Measurements from ENCODE around the gene PNKD.
"Not testable (repeated sequence)": the region's sequence is repeated elsewhere in the genome, so short reads cannot be mapped to it uniquely, and the experiment has no call there.

PNKD gene

DNA sequence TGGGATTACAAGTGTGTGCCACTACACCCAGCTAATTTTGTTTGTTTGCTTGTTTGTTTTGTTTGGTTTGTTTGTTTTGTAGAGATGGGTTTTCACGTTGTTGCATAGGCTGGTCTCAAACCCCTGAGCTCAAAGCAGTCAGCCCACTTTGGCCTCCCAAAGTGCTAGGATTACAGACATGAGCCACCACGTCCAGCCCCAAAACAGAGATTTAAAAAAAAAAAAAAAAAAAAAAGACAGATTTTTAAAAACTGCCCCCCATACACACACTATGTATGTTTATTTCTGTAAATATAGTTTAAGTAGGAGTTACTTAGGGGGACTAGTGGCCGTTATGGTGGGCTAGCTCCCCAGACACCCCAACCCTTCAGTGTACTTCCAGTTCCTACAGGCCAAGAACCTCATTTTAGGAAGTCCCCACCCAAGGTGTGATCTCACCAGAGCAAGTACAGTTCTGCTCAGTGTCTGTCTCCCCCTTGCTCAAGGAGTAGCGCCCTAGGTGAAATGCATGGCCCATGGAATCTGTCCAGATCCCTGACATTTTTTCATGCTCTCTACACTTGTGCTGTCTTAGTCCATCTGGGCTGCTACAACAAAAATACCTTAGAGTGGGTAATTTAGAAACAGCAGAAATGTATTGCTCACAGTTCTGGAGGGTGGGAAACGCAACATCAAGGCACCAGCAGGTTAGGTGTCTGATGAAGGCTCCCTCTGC lies 23.6 kb downstream of the PNKD start:
- no peak for DNase-seq

DNA sequence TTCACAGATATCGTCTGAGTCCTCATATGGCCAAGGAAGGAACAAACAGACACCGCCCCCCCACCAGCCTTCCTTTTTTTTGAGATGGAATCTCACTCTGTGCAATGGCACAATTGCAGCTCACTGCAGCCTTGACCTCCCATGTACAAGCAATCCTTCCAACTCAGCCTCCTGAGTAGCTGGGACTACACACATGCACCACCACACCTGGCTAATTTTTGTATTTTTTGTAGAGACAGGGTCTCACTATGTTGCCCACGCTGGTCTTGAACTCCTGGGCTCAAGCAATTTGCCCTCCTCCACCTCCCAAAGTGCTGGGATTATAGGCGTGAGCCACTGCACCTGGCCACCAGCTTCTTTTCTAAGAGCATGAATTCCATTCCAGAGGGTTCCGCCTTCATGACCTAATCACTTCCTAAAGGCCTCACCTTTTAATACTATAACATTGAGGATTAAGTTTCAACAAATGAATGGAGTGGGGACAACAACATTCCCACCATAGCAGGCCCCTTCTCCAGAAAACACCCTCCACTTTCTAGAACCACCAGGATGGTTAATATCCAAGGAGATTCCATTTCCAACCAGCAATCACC lies 24.2 kb downstream of the PNKD start:
- no peak for DNase-seq

DNA sequence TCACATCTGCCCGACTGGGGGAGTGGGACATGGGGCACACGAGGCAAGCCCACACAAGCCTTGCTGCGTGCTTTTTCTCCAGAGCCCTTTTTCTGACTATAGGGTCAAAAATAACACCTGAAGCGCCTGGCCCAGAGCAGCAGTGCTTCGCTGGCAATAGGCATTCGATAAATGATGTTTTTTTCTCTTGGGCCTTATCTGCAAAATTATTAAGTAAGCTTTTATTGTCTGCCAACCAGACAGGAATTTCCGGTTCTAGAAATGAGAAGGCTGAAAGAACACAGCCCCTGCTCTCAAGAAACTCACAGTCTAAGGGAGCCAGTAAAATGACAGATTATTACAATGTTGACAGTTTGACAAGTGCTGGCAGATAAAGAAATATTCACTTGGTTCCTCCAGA lies 24.7 kb downstream of the PNKD start:
- no peak for DNase-seq

DNA sequence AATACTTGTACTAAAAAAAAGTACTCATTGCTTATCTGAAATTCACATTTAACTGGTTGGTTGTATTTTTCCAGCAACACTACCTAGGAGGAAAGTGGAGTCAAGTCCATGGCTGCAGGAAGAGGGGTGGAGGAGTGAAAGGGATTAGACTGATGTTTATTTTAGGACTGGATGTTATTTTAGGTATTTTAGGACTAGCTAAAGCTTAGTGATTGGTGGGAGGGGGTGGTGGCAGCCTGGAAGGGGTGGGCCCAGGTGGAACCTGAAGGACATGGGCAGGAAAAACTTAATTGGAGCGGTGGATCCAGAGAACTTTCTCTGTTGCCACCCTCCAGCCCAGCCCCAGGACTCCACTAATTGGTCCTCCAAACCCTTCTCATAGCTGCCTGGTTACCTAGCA lies 25.9 kb downstream of the PNKD start:
- DNase-seq: no peak

DNA sequence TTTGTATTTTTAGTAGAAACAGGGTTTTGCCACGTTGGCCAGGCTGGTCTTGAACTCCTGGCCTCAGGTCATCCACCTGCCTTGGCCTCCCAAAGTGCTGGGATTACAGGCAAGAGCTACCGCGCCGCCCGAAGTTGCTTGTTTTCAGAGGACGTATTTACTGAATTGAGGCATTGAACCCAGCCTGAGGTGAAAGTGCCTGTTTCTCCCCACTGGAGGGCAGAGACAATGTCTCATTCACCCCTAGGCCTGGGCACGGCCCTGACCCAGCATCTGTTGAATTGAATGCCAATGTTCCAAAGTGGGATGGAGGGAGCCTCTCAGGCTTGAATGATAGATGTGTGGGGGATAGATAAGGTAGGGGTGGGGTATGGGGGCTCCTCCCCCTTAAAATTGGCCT lies 26.5 kb downstream of the PNKD start:
- DNase-seq: no peak

DNA sequence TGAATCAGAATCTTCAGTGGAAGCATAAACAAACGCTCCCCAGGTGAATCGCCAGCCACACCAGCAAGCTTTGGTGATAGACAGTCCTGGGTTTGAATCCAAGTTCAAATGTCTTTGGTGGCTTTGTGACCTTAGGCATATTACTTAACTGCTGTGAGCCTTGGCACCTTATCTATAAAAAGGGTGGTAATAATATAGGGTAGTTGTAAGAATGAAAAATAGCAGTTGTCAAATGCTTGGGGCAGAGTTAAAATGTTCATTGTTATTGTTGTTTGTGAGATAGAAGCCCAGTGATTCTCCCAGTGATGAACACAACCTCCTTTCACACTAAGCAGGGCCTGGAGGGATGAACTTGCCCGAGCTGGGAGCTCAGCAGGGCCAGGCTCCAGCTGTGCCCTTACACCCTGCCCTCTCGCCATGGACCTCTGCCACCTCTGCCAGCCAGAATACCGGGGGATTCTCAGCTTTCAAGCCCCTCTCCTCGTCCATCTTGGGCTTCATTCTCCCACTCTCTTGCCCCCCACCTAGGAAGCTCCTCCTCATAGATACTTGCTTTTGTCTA lies 28.1 kb downstream of the PNKD start:
- DNase-seq: no peak

DNA sequence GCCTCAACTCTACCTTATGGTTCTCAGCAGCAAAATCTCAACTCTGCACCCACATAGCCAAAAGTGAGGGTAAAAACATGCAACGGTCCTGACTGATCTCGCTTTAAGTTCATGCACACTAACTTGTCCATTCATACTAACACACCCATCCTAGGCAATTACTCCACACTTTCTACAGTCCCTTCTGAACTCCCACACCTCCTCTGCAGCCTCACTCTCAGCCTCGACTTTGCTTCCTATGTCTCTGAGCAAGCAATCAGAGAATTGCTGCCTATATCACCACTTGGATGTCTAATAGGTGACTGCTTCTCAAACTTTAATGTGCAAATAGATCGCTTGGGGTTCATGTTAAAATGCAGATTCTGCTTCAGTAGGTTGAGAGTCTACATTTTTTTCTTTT lies 29.8 kb downstream of the PNKD start:
- no peak for DNase-seq

DNA sequence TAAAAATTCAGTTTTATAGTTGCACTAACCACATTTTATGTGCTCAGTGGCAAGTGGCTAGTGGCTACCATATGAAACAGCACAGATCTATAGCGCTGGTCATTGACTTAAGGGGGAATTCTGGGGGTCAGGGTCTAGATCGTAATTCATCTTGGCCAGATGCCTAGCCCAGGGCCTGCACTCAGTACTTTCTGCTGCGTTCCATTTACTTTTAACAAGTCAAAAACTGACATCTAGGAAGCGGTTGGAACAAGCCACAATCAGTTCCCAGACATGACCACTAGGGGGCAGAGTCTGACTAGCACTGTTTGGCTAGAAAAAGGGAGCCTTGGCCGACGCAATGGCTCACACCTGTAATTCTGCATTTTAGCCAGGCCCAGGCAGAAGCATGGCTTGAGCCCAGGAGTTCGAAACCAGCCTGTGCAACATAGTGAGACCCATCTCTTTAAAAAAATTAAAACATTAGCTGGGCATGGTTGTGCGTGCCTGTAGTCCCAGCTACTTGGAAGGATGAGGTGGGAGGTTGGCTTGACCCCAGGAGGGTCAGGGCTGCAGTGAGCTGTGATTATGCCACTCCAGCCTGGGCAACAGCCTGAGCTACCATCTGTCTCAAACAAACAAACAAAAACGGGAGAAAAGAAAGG lies 31.0 kb downstream of the PNKD start:
- peak; percentile 88 for DNase-seq

DNA sequence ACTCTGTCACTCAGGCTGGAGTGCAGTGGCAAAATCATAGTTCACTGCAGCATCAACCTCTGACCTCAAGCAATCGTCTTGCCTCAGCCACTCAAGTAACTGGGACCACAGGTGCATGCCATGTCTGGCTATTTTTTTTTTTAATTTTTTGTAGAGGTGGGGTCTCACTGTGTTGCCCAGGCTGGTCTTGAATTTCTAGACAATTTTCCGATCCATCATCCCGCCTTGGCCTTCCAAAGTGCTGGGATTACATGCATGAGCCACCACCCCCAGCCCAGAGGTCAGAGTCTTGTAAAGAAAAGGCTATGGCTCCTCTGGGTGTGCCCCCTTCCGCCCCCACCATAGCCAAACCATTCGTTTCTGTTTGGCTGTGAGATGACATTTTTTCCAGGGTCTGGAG lies 35.1 kb downstream of the PNKD start:
- DNase-seq: no peak

DNA sequence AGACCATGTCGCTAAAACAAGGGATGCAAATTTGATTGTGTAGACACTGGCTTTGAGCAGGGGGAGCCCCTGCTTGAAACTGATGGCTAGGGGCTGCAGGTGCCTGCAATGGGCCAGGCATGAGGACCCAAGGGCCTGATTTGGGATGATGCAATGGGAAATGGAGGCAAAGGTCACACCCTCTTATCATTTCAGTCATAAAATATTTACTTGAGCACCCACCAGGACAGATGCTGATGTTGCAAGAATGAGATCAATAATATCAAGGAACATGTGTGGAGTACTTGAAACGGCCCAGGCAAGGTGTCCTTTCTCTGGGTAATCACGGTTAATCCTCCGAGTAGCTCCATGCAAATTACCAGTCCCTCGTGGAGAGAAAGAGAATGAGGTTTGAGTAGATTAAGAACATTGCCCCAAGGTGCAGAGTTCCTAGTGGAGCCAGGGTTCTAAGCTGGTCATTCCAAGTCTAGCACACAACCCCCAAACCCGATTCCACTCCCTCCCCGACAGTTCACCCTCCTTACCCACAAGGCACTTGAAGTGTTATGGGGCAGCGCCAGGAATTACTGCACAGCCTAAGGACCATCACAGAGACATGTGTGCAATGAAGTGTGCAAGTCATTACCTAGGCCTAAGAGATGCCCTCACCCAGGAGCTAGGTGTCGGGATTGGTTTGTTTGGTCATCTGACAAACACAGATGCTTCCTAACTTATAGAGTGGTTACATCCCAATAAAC lies 36.0 kb downstream of the PNKD start:
- no peak for DNase-seq

DNA sequence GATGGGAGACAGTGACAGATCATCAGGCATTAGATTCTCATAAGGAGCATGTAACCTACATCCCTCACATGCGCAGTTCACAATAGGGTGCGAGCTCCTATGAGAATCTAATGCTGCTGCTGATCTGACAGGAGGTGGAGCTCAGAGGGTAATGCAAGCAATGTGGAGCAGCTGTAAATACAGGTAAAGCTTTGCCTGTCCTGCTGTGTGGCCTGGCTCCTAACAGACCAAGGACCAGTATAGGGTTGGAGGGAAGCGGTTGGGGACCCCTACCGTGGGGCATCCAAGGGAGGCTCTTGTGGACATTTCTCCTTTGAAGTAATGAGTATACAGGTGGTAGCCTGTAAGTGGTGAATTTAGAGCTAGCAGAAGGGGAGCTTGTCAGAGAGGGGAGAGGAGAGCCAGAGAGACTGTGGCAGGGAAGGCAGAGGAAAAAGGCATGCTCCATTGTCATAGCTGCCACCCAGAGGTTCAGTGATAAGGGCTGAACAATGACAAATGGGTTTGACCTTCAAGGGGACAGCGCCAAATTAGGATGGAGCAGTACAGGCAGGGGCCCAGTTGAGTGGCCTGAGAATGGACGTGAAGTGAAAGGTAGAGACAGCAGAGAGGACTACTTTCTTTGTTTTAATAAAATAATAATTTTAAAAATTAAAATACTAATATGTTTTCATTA lies 37.2 kb downstream of the PNKD start:
- DNase-seq: no peak

DNA sequence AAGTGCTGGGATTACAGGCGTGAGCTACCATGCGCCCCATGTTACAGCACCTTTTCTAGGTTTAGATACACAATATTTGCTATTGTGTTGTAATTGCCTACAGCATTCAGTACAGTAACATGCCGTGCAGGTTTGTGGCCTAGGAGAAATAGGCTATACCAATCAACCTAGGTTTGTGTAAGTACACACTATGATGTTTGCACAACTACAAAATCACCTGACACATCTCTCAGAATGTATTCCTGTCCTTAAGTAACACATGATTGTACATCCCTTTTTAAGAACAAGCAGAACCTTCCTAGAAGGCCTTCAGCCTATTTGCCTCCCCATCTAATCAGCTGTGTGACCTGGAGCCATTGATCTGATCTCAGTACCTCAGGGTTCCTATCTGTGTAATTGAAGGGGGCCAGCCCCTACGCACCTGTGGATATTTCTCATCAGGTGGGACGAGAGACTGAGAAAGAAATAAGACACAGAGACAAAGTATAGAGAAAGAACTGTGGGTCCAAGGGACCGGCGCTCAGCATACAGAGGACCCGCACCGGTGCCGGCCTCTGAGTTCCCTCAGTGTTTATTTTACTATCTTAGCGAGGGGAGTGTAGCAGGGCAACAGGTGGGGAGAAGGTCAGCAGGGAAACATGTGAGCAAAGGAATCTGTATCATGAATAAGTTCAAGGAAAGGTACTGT lies 40.7 kb downstream of the PNKD start:
- DNase-seq: no peak

DNA sequence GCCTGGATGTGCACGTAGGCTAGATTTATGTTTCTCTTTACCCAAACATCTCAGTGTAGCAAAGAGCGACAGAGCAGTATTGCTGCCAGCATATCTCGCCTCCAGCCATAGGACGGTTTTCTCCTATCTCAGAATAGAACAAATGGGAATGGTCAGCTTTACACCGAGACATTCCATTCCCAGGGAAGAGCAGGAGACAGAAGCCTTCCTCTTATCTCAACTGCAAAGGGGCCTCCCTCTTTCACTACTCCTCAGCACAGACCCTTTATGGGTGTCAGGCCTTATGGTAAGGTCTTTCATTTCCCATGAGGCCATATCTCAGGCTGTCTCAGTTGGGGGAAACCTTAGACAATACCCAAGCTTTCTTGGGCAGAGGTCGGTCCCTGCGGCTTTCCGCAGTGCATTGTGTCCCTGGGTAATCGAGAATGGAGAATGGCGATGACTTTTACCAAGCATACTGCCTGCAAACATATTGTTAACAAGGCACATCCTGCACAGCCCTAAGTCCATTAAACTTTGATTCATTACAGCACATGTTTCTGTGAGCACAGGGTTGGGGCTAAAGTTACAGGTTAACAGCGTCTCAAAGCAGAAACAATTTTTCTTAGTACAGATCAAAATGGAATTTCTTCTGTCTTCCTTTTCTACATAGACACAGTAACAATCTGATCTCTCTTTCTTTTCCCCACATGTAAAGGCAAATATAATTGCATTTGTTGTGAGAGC lies 41.4 kb downstream of the PNKD start:
- DNase-seq: not testable (repeated sequence)

DNA sequence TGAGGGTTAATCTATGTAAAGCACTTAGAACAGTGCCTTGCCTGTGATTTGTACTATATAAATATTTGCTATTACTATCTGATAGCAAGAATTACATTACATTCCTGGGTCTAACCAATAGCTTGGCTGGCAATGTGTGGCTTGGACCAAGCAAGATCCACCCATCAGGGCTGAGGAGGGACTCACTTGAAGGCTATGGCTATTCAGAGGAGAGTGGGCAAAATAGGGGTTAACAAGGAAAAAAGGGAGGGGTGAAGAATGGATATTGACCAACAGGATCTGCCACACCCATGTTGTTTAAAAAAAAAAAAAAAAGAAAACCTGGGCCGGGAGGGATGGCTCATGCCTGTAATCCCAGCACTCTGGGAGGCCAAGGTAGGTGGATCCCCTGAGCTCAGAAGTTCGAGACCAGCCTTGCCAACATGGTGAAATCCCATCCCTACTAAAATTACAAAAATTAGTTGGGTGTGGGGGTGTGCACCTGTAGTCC lies 42.0 kb downstream of the PNKD start:
- no peak for DNase-seq

DNA sequence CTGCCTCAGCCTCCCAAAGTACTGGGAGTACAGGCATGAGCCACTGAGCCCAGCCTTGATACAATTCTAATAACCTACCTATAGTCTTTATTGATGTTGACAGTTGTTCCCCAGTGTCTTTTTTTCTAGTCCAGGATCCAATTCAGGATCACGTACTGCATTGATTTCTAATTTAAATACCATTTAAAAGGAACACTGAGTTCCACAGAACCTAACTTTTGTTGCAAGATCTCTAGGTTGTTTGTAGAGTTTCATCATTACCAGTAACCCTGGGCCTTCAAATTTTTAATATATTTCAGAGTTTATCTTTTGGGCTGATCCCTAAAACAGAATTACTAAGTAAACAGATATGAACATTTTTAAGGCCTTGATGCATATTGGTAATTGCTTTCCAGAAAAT lies 43.0 kb downstream of the PNKD start:
- no peak for DNase-seq

DNA sequence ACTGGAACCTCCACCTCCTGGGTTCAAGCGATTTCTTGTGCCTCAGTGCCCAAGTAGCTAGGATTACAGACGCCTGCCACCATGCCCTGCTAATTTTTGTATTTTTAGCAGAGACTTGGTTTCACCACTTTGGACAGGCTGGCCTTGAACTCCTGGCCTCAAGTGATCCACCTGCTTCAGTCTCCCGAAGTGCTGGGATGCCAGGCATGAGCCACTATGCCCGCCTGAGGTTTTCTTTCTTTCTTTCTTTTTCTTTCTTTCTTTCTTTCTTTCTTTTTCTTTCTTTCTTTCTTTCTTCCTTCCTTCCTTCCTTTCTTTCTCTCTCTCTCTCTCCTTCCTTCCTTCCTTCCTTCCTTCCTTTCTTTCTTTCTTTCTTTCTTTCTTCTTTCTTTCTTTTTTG lies 44.4 kb downstream of the PNKD start:
- DNase-seq: not testable (repeated sequence)

DNA sequence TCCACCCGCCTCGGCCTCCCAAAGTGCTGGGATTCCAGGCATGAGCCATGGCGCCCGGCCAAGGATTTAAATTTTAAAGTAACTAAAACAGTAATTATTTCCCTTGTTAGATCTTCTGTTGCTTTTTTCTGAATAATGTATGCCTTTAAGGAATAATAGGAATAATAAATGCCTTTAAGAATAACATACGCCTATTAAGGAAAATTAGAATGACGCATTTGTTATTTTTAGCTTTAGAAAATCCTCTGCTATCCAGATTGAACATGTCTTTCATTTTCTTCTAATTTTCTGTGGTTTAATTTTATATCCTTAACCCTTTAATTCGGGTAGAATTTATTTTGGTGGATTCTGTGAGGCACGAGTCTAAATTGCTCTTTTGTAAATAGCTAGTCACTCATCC lies 45.1 kb downstream of the PNKD start:
- no peak for DNase-seq

DNA sequence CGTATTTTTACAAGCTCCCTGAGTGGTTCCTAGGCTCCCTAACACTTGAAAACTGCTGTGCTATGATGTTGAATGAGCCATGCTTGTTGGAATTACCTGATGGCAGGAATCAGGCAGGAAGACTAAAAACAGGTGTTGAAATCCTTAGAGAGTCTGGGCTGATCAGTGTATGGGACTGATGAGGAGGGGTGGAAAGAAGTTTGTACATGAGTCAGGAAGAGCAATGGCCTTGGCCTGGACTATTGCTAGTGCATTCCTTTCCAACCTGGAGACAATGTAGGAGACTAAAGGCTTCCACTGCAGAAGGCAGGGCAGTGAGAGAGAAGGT lies 46.9 kb downstream of the PNKD start:
- no peak for DNase-seq

DNA sequence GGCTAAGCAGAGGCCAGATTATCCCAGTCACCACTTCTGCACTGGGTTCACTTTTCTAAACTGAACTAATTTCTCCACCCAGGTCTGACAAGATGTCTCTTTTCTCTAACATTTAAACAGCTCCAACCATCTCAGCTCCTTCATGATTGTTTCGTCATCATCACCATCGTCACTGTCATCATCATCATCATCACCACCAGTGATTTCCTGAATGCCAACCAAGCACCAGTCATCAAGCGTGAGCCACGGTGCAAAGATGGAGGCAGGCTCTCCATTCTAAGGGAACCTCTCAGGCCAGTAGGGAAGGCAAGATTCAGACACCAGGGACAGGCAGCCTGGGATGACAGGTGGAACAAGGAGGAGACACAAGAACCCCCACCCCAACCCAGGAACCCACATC lies 47.5 kb downstream of the PNKD start:
- no peak for DNase-seq

DNA sequence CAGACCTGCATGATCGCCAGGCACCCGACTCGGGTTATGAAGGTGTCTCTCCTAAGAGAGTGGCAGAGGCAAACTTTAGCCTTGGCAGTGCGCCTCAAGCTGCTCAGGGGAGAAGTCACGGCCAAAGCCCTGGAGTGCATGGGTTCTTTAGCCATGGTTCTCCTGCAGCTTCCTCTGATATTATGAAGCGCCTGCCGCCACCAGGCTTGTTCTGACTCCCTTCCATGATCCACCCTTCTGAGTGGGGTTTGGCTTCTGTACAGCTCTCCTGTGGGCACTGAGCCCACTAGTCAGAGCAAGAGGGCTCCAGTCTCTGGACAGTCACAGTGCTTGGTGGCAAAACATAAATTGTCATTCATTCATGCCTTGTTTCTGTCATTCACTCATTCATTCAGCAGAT lies 47.9 kb downstream of the PNKD start:
- DNase-seq: no peak

DNA sequence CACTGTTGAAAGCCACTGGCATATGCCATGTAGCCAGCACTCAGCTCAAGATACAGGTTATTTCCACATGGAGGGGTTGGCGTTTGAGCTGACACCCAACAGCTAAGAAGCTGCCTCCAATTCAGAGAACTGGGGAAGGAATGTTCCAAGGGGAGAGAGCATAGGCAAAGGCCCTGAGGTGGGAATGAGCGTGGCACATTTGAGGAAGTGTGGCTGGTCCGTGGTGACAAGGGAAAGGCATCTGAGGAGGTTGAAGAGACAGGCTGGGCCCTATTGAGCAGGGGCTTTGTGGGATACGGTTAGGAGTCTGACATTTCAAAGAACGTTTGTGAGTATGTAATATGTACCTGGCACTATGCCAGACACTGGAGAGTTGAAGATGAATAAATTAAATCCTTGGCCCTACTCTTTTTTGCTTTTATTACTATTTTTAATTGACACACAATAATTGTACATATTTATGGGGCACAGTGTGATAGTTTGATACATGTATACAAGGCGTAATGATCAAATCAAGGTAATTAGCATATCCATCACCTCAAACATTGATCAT lies 49.6 kb downstream of the PNKD start:
- DNase-seq: no peak
